Central memory CD4-positive, alpha-beta T cell (primary cell): ENCODE results near the gene OR4E1.
"Not testable (repeated sequence)": the region's sequence is repeated elsewhere in the genome, so short reads cannot be mapped to it uniquely, and the experiment has no call there.

Source experiments
- DNase-seq: peaks from one replicate; pipeline ENCODE4 v3.0.0; 2022

Gene OR4E1

GRCh38 chr14:21652209-21652808 lies 21.3 kb downstream of the OR4E1 start:
- DNase-seq, result no peak

DNA sequence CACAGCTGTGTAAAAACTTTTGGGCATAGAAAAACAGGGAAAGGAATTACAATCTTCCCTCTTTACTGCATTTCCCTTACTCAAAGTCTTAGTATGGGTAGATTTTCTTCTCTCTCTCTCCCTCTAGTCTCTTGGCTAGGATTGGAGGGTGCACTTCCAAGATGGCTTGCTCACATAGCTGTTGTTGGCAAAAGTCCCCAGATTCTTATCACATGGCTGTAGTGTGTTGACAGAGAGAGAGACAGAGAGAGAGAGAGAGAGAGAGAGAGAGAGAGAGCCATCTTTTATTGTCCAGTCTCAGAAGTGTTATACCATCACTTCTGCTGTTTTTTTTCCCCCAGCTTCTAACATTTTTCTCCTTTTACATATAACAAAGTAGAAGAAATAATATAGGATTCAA lies 26.2 kb downstream of the OR4E1 start:
- no peak for DNase-seq

GRCh38 chr14:21643407-21643806 lies 30.2 kb downstream of the OR4E1 start:
- no peak for DNase-seq

DNA sequence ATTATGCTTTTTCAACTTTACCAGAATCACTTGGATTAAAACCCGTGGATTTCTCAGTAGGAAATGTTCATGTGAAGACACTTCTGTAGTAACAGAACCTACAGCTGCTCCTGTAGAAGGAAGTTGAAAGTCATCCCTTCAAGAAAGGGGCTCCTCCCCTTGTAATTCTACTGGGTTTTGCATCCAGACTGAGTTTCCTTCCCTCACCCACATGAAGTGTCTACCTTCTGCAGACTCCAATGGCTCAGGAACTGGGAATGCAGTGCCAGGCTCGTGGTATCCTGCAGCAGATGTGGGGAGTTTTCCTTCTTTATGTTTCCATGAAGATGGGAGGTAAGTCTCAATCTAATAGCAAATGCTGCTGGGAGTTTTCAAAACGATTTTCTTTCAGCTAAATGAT lies 30.9 kb downstream of the OR4E1 start:
- no peak for DNase-seq

GRCh38 chr14:21634840-21635239 lies 38.8 kb downstream of the OR4E1 start, which contains the start of gene OR10G2:
Gene OR10G2 (minus strand): TSS chr14:21634940. CDS start chr14:21634842, 98 bp downstream.
- DNase-seq, result no peak

DNA sequence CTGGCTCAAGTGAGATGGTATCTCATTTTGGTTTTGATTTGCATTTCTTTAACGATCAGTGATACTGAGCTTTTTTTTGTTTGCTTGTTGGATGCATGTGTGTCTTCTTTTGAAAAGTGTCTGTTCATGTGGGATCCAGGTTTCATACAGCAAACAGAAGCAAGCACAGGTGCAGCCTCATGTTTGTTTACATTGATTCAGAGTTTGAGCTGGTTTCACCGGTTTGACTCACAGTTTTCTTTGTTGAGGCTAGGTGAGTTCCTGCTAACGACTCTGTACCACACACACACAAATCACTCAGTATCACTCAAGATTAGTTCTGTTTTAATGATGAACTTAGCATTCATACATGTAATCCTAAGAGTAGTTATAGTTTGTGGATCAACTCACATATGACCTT lies 42.5 kb downstream of the OR4E1 start:
- no peak for DNase-seq

DNA sequence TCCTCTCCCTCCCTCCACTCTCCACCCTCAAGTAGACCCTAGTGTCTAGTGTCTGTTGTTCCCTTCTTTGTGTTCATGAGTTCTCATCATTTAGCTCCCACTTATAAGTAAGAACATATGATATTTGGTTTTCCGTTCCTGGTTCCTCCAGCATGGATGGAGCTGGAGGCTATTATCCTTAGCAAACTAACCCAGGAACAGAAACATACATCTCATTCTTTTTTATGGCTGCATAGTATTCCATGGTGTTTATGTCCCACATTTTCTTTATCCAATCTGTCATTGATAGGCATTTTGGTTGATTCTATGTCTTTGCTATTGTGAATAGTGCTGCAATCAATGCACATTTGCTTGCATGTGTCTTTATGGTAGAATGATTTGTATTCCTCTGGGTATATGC lies 43.1 kb downstream of the OR4E1 start:
- not testable (repeated sequence) for DNase-seq

- DNase-seq, result no peak
Measured at GRCh38 chr14:21626491-21627230, 47.0 kb downstream of the OR4E1 start.
